HG03521 (cell line): ENCODE measurements around the gene RER1.
A peak's percentile ranks its signal among the peaks of the same experiment; 100 is the strongest.

ENCODE experiments used
- ATAC-seq: cut with Tn5 transposase; IDR thresholded peaks from one replicate; pipeline ENCODE4 v1.9.1; 2021; ENCODE audit warnings: mild to moderate bottlenecking, moderate library complexity; ENCODE audit not compliant: unreplicated experiment

RER1 gene

GRCh38 chr1:2405588-2406295, 14.1 kb downstream of the RER1 start:
- ATAC-seq: no peak

DNA sequence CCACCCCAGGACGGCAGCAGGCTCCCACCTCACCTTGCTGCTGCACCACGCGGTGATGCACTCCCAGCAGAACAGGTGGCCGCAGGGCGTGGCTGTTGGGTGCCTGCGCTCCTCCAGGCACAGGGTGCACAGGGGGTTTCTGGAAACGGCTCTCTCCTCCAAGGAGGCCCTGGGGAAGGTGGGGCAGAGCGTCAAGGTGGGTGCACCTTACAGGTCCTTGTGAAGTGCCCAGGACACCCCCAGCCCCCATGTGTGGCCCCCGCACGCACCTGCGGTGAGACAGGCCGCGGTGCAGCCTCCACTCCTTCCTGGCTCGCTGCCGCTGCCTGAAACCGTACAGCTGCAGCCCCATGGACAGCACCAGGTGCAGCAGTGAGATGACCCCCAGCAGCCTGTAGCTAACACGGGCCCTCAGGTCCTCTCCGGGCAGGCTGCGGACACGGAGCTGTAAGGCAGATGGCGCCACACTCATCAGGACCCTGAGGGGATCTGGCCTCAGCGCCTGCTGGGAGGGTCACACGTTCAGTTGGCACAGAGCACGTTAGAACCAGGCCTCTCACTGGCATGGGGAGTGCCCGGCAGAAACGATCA, 14.9 kb downstream of the RER1 start:
- ATAC-seq: no peak

- no peak for ATAC-seq
Measured at GRCh38 chr1:2407166-2407990, 15.7 kb downstream of the RER1 start.

GRCh38 chr1:2407991-2408275, 16.3 kb downstream of the RER1 start:
- ATAC-seq: no peak

GRCh38 chr1:2408456-2408855, 16.8 kb downstream of the RER1 start:
- ATAC-seq: no peak

GRCh38 chr1:2408859-2409276, 17.2 kb downstream of the RER1 start:
- ATAC-seq: no peak

DNA sequence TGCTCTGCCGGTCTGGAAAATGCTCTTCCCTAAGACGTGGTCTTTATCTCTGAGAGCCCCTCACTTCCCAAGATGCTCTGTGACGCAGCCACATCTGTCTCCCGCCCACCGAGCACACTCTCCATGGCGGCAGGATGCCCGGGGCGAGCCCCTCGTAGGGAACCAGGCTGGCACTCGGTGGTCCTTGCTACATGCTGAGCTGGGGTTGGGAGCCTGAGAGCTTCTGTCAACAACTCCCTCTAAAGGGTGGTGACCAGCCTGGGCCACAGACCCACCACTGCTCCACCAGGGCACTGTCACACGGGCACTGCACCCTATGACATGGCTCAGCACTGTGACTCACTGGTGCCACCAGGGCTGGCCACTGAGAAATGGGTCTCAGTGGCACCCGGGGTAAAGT, 18.1 kb downstream of the RER1 start:
- no peak for ATAC-seq

GRCh38 chr1:2411801-2412394, 20.3 kb downstream of the RER1 start:
- peak; percentile 20 for ATAC-seq

GRCh38 chr1:2412395-2412772, 20.7 kb downstream of the RER1 start, which contains the start of gene PEX10:
PEX10 (minus strand) TSS chr1:2412564; CDS start chr1:2412502, 62 bp downstream.
- peak; percentile 86 for ATAC-seq

GRCh38 chr1:2412773-2413494, 21.3 kb downstream of the RER1 start:
- ATAC-seq: peak; percentile 4

DNA sequence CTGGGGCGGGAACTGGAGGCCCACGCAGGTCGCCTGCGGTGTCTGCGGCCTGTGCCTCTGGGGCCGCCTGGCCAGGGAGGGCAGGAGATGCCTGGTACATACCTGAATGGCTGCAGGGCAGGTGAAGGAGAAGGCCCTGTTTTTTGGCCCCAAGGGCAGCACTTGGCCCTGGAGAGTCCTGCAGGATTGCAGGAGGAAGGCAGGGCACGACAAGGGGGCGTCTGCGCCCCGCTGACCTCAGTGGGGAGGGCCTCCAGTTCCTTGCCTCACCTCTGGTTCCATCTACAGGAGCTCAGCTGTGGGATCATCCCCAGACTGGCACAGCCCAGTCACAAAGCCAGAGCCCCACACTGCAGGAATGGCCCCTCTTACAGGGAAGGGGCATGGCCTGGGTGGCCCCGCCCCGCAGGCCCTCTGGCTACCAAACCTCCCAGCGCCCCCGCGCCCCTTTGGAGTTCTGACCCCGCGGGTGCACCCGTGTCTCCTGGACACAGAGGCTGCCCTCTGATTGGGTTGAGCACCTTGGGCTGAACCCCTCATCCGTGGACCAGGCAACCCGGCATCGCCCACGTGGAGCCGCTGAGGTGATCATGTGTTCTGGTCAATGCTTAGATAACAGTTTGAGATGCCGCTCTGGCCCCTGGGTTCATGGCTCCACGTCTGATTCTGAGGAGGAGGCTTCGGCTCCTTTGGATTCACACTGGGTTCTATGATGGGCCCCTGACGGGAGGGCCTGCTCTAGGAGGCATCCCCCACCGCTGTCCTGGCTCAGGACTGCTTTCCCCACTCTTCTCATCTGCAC, 22.1 kb downstream of the RER1 start:
- no peak for ATAC-seq

- ATAC-seq: no peak
Measured at GRCh38 chr1:2414297-2414958, 22.8 kb downstream of the RER1 start.

DNA sequence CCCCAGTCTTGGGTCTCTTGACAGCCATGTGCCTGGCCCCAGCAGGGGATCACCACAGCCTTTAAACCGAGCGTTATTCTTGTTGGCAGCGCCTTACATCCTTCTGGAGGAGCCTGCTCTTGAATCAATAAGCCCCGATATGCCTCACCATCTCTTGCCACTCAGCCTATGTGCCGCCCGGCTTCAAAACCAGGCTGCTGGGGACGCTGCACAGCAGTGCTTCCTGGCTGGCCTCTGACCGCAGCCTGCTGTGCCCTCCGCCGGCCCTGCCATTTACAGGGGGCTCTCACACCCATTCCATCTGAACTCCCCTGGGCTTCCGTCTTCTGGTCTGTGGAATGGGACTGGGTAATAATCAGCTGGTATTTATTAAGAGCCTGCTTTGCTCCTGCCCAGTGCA, 23.7 kb downstream of the RER1 start:
- ATAC-seq: no peak

- no peak for ATAC-seq
Measured at GRCh38 chr1:2415801-2416208, 24.2 kb downstream of the RER1 start.

- no peak for ATAC-seq
Measured at GRCh38 chr1:2416403-2416802, 24.8 kb downstream of the RER1 start.

DNA sequence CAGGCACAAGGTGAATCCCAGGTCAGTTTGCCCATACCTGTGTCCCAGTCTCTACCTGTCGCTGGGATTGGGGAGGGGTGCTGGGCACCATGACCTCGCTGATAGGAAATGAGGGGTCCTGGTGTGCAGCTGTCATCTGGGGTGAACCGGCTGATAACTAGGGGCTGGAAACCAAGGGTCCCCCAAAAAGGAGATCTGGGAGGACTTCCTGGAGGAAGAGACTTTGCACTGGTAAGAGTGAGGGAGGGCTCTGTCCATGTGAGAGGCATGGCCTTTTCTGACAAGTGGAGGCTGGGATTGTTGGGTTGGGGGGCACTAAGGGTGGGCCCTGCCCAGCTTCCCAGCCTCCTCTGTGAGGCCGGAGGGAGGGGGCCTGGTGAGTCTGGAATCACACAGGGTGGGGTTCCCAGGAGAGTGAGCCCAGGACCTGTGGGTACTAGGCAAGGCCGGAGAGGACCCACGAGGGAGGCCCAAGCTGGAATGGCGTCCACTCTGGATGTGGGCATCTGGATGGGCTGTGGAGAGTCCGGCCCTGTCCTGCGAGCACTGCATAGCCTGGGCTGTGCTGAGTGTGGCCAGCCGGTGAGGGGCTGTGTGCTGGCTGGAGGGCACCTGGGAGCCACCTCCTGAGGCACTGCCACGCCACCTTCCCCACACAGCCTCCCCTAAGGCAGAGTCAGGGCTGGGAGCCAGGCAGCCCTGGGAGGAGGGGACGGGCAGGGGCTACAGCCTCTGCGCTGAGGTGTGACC, 25.6 kb downstream of the RER1 start:
- no peak for ATAC-seq

DNA sequence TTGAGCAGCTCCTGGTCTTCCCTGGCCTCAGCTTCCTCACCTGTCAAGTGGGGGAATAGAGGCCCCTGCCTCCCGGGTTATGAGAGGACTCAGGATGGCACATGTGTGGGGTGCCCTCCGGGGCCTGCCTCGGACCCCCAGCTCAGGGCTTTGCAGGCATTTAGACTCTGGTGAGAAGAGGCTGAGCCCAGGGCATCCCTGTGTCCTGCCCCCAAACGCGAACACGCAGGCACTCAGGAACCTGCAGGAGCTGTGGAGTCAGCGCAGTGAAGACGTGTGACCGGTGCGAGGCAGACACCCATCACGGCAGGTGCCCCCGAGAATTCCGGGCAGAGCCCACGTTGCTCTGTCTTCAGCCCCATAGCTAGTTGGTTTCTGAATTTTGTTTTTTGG, 26.2 kb downstream of the RER1 start:
- ATAC-seq: no peak

- no peak for ATAC-seq
Measured at GRCh38 chr1:2418791-2419320, 27.2 kb downstream of the RER1 start.

DNA sequence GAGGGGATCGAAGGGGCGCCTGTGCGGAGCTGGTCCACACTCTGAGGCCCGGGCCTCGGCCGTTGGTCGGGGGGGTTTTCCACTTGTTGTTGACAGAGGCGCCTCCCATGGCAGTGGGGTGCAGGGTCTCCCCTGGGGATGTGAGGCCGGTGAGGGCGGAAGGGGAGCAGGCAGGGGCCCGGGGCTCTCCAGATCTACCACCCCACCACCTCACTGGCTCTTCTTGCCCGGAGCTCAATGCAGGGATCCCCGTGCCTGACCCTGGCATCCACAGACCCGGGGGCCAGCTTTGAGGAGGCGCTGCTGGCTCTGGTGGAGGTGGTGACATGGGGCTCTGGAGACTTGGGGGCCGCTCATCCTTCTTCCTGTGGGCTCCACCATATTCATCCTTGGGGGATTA, 27.8 kb downstream of the RER1 start:
- ATAC-seq: no peak
